ENCODE measurements around the gene CHST8.

- TF ChIP-seq, protein P1, sequence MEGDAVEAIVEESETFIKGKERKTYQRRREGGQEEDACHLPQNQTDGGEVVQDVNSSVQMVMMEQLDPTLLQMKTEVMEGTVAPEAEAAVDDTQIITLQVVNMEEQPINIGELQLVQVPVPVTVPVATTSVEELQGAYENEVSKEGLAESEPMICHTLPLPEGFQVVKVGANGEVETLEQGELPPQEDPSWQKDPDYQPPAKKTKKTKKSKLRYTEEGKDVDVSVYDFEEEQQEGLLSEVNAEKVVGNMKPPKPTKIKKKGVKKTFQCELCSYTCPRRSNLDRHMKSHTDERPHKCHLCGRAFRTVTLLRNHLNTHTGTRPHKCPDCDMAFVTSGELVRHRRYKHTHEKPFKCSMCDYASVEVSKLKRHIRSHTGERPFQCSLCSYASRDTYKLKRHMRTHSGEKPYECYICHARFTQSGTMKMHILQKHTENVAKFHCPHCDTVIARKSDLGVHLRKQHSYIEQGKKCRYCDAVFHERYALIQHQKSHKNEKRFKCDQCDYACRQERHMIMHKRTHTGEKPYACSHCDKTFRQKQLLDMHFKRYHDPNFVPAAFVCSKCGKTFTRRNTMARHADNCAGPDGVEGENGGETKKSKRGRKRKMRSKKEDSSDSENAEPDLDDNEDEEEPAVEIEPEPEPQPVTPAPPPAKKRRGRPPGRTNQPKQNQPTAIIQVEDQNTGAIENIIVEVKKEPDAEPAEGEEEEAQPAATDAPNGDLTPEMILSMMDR (IDR thresholded peaks at IDR 0.05), result no peak
- no peak for TF ChIP-seq EP300 (IDR thresholded peaks at IDR 0.05)
These were observed 63.8 kb downstream of the CHST8 start for GRCh38 chr19:33685541-33685940.
